Left hindlimb (tissue), 1 donor: ENCODE results near the gene ELOVL7.
"Not testable (repeated sequence)": the region's sequence is repeated elsewhere in the genome, so short reads cannot be mapped to it uniquely, and the experiment has no call there.

Source experiments
- DNase-seq: peaks from one replicate; pipeline ENCODE4 v3.0.0-alpha.2; 2018

The ELOVL7 gene

GRCh38 chr5:60789551-60789950 lies 54.5 kb downstream of the ELOVL7 start:
- no peak for DNase-seq

DNA sequence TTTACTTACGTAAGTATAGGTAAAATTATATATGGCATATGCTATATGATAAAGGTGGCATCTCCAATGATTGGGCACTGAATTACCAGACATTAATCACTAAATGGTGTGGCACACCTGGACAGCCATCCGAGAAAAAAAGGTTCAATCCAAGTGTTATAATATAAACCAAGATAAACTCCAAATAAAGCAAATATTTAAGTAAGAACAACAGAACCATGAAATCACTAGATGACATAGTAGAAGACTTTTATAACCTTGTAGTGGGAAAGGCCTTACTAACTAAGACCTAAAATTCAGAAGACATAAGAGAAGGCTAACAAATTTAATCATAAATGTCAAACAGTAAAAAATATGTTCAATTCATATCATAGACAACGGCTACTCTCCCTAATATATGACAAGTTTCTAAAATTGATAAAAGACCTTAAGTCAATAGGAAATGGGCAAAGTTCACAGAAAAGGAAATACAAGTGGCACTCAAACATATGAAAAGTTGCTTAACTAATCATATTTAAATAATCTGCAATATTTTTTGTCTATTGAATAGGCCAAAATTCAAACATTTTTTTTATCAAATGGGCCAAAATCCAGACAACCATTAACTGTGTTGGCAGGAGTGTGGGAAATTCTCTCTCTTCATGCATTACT lies 55.1 kb downstream of the ELOVL7 start:
- DNase-seq = no peak

DNA sequence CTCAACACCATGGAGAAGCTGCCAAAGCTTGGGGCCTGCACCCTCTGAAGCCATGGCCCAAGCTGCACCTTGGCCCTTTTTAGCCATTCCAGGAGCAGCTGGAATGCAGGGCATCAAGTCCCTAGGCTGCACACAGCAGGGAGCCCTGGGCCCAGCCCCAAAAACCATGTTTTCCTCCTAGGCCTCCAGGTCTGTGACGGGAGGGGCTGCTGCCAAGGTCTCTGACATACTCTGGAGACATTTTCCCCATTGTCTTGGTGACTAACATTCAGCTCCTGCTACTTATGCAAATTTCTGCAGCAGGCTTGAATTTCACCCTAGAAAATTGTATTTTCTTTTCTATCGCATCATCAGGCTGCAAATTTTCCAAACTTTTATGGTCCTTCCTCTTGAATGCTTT lies 64.6 kb downstream of the ELOVL7 start:
- DNase-seq = no peak

GRCh38 chr5:60776343-60776742 lies 67.7 kb downstream of the ELOVL7 start:
- DNase-seq = no peak

- no peak for DNase-seq
Measured at GRCh38 chr5:60765019-60765709, 78.9 kb downstream of the ELOVL7 start.

DNA sequence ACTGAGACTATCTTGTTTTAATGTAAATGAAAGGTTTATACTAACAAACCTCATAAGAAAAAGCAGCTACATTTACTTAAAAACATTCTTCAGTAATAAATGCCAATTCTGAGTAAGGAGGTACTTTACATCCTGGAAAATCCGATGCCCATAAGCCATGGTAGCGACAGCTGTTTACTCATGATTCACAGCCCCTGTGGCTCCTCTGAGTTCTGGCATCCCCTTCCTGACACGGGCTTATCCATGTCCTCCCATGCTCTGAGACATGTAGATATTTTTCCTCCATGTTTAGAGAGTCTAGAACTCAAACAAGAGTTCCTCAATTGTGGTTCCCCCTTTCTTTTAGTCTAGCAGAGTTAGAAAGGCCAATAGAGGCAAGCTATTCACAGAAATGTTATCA lies 81.0 kb downstream of the ELOVL7 start:
- no peak for DNase-seq

GRCh38 chr5:60754495-60754894 lies 89.6 kb downstream of the ELOVL7 start:
- no peak for DNase-seq

- no peak for DNase-seq
Measured at GRCh38 chr5:60744682-60745081, 99.4 kb downstream of the ELOVL7 start.

GRCh38 chr5:60743511-60744314 lies 100.4 kb downstream of the ELOVL7 start:
- DNase-seq = no peak

- no peak for DNase-seq
Measured at GRCh38 chr5:60740322-60740721, 103.7 kb downstream of the ELOVL7 start.

DNA sequence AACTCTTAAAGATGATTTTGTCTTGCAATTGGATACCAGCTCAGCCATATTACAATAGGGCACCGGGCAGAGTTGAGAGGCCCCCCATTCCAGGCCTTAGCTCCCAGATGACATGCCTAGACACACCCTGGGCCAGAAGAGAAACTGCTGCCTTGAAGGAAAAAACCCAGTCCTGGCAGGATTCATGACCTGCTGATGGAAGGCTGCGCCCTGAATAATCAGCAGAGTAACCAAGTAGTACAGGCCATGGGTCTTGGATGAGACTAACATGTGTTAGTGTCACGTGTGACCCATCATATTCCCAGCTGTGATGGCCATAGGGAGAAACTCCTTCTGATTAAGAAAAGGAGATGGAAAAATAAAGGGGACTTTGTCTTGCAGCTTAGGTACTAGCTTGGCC lies 105.1 kb downstream of the ELOVL7 start:
- no peak for DNase-seq

DNA sequence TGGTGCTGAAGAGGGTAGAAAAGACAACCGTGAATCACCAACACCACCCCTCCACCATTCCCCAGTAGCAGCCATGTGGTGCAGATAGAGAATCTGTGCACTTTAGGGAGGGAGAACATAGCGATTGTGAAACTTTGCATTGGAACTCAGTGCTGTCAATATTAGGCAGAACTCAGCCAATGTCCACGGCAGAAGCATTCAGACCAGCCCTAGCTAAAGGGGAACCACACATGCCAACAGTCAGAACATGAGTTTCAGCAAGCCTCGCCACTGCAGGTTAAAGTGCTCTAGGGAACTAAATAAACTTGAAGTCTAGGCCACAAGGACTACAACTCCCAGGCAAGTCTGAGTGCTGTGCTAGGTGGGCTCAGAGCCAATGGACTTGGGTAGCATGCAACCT lies 105.6 kb downstream of the ELOVL7 start:
- DNase-seq = no peak

DNA sequence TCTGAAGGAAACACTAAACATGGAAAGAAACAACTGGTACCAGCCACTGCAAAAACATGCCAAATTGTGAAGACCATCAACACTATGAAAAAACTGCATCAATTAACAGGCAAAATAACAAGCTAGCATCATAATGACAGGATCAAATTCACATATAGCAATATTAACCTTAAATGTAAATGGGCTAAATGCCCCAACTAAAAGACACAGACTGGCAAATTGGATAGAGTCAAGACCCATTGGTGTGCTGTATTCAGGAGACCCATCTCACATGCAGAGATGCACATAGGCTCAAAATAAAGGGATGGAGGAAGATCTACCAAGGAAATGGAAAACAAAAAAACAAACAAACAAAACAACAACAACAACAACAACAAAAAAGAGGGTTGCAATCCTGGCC lies 113.2 kb downstream of the ELOVL7 start:
- not testable (repeated sequence) for DNase-seq

GRCh38 chr5:60727033-60727679 lies 116.9 kb downstream of the ELOVL7 start:
- DNase-seq = no peak

GRCh38 chr5:60724126-60724525 lies 119.9 kb downstream of the ELOVL7 start:
- DNase-seq = no peak

DNA sequence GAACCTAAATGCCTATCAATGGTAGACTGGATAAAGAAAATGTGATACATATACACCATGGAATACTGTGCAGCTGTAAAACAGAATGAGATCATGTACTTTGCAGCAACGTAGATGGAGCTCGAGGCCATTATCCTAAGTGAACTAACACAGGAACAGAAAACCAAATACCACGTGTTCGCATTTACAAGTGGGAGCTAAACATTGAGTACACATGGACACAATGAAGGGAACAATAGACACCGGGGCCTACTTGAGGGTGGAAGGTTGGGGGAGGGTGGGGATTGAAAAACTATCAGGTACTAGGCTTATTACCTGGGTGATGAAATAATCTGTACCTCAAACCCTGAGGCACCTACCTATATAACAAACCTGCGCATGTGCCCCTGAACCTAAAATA lies 121.7 kb downstream of the ELOVL7 start:
- no peak for DNase-seq

GRCh38 chr5:60719329-60719728 lies 124.7 kb downstream of the ELOVL7 start:
- DNase-seq = no peak

GRCh38 chr5:60718166-60718892 lies 125.7 kb downstream of the ELOVL7 start:
- DNase-seq = no peak

DNA sequence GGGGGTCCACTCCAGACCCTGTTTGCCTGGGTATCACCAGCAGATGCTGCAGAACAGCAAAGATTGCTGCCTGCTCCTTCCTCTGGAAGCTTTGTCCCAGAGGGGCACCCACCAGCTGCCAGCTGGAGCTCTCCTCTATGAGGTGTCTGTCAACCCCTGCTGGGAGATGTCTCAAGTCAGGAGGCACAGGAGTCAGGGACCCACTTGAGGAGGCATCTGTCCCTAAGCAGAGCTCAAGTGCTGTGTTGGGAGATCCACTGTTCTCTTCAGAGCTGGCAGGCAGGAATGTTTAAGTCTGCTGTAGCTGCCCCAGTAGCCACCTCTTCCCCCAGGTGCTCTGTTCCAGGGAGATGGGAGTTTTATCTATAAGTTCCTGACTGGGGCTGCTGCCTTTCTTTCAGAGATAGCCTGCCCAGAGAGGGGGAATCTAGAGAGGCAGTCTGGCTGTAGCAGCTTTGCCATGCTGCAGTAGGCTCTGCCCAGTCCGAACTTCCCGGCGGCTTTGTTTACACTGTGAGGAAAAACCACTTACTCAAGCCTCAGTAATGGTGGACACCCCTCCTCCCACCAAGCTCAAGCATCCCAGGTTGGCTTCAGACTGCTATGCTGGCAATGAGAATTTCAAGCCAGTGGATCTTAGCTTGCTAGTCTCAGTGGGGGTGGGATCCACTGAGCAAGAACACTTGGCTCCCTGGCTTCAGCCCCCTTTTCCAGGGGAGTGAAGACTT lies 128.7 kb downstream of the ELOVL7 start:
- DNase-seq = not testable (repeated sequence)

DNA sequence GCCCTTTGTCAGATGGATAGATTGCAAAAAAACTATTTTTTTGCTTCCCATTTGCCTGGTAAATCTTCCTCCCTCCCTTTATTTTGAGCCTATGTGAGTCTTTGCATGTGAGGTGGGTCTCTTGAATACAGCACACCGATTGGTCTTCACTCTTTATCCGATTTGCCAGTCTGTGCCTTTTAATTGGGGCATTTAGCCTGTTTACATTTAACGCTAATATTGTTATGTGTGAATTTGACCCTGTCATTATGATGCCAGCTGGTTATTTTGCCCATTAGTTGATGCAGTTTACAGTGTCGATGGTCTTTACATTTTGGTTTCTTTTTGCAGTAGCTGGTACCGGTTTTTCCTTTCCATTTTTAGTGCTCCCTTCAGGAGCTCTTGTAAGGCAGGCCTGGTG lies 131.1 kb downstream of the ELOVL7 start:
- DNase-seq = no peak

DNA sequence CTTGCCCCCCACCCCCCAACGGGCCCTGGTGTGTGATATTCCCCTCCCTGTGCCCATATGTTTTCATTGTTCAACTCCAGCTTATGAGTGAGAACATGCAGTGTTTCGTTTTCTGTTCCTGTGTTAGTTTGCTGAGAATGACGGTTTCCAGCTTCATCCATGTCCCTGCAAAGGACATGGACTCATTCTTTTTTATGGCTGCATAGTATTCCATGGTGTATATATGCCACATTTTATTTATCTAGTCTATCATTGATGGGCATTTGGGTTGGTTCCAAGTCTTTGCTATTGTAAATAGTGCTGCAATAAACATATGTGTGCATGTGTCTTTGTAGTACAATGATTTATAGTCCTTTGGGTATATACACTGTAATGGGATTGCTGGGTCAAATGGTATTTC lies 132.2 kb downstream of the ELOVL7 start:
- not testable (repeated sequence) for DNase-seq

GRCh38 chr5:60710362-60710761 lies 133.7 kb downstream of the ELOVL7 start:
- no peak for DNase-seq
